ENCODE results near the gene ABCC1. TPM values are rescaled to one million over a fixed set of nuclear protein-coding genes. Genes with fewer than 3 reads are reported as not detected.

Gene ABCC1
- total RNA-seq, 1 experiment from 2014 or later = 46.3 TPM

- H3K27me3 Mint-ChIP-seq (ENCODE audit: unreplicated experiment) = no peaks in the 10 kb centered on the region
- DNase-seq = peak; percentile 36
- peaks cover 32% of the 10 kb centered on the region for H3K4me1 Mint-ChIP-seq (ENCODE audit: low read depth, unreplicated experiment)
- H3K27ac Mint-ChIP-seq (ENCODE audit: unreplicated experiment) = peak overlapping the region; percentile 60
- CTCF ChIA-PET = interaction anchor here (0.5 to 1.3 kb wide), 5 partner anchors 14 to 214 kb away, joined by 3 to 6 read pairs (median 4); no protein-coding TSS in a partner anchor
- BruUV-seq (replicated peaks) = TSS peak; percentile 76
- intact Hi-C loops (cut with micrococcal nuclease; ENCODE audit: unreplicated experiment) = loop anchor here (5.0 to 10.0 kb wide), 3 partner anchors 44 to 143 kb away; partner anchors contain the start of genes ABCC1 and CEP20
- H3K9me3 Mint-ChIP-seq (ENCODE audit: low read depth, unreplicated experiment) = no peaks in the 10 kb centered on the region
- peaks cover 23% of the 10 kb centered on the region for H3K36me3 Mint-ChIP-seq (ENCODE audit: insufficient read depth, unreplicated experiment)
- peak overlapping the region; percentile 46 for H3K4me3 Mint-ChIP-seq (ENCODE audit: low read depth, unreplicated experiment)
- no peak for TF ChIP-seq CTCF (IDR thresholded peaks at IDR 0.05; ENCODE audit: unreplicated experiment)
These were observed 78.4 kb downstream of the ABCC1 start for GRCh38 chr16:16027728-16028310.

GRCh38 chr16:16028311-16028999 lies 79.0 kb downstream of the ABCC1 start:
- H3K27me3 Mint-ChIP-seq (ENCODE audit: unreplicated experiment) = no peaks in the 10 kb centered on the region
- H3K27ac Mint-ChIP-seq (ENCODE audit: unreplicated experiment) = peak overlapping the region; percentile 60
- no peaks in the 10 kb centered on the region for H3K9me3 Mint-ChIP-seq (ENCODE audit: low read depth, unreplicated experiment)
- BruUV-seq (replicated peaks) = no TSS peak
- peak; percentile 65 for DNase-seq
- no peak for TF ChIP-seq CTCF (IDR thresholded peaks at IDR 0.05; ENCODE audit: unreplicated experiment)
- peaks cover 26% of the 10 kb centered on the region for H3K4me1 Mint-ChIP-seq (ENCODE audit: low read depth, unreplicated experiment)
- peak overlapping the region; percentile 46 for H3K4me3 Mint-ChIP-seq (ENCODE audit: low read depth, unreplicated experiment)
- CTCF ChIA-PET = interaction anchor here (0.6 to 1.3 kb wide), 3 partner anchors 13 to 154 kb away, joined by 3 to 4 read pairs (median 3); no protein-coding TSS in a partner anchor
- H3K36me3 Mint-ChIP-seq (ENCODE audit: insufficient read depth, unreplicated experiment) = peaks cover 19% of the 10 kb centered on the region
- intact Hi-C loops (cut with micrococcal nuclease; ENCODE audit: unreplicated experiment) = loop anchor here (5.0 to 10.0 kb wide), 3 partner anchors 44 to 144 kb away; partner anchors contain the start of genes ABCC1 and CEP20

- H3K27me3 Mint-ChIP-seq (ENCODE audit: unreplicated experiment) = no peaks in the 10 kb centered on the region
- BruUV-seq (replicated peaks) = no TSS peak
- CTCF ChIA-PET = interaction anchor here (0.5 to 0.6 kb wide), 2 partner anchors 14 to 24 kb away, joined by 4 read pairs; no protein-coding TSS in a partner anchor
- H3K9me3 Mint-ChIP-seq (ENCODE audit: low read depth, unreplicated experiment) = no peaks in the 10 kb centered on the region
- DNase-seq = no peak
- peaks cover 25% of the 10 kb centered on the region for H3K4me1 Mint-ChIP-seq (ENCODE audit: low read depth, unreplicated experiment)
- H3K27ac Mint-ChIP-seq (ENCODE audit: unreplicated experiment) = no peak overlapping the region
- H3K4me3 Mint-ChIP-seq (ENCODE audit: low read depth, unreplicated experiment) = no peak overlapping the region
- intact Hi-C loops (cut with micrococcal nuclease; ENCODE audit: unreplicated experiment) = loop anchor here (5.0 to 10.0 kb wide), 3 partner anchors 43 to 145 kb away; partner anchors contain the start of genes ABCC1 and CEP20
- no peak for TF ChIP-seq CTCF (IDR thresholded peaks at IDR 0.05; ENCODE audit: unreplicated experiment)
- H3K36me3 Mint-ChIP-seq (ENCODE audit: insufficient read depth, unreplicated experiment) = peaks cover 17% of the 10 kb centered on the region
These were observed 80.1 kb downstream of the ABCC1 start for GRCh38 chr16:16029431-16030011.

GRCh38 chr16:16030449-16030848 lies 81.0 kb downstream of the ABCC1 start:
- TF ChIP-seq CTCF (IDR thresholded peaks at IDR 0.05; ENCODE audit: unreplicated experiment) = no peak
- Mint-ChIP-seq H3K27ac (ENCODE audit: unreplicated experiment) (no peak overlapping the region), H3K4me3 (ENCODE audit: low read depth, unreplicated experiment) (no peak overlapping the region), H3K36me3 (ENCODE audit: insufficient read depth, unreplicated experiment) (peaks cover 8% of the 10 kb centered on the region), H3K4me1 (ENCODE audit: low read depth, unreplicated experiment) (peaks cover 25% of the 10 kb centered on the region), H3K9me3 (ENCODE audit: low read depth, unreplicated experiment) (no peaks in the 10 kb centered on the region), H3K27me3 (ENCODE audit: unreplicated experiment) (no peaks in the 10 kb centered on the region)
- CTCF ChIA-PET = interaction anchor here (1.1 kb wide), 1 partner anchor 8 kb away, joined by 6 read pairs; no protein-coding TSS in a partner anchor
- intact Hi-C loops (cut with micrococcal nuclease; ENCODE audit: unreplicated experiment) = no loop called here
- DNase-seq = no peak
- BruUV-seq (replicated peaks) = no TSS peak

Measured in Calu3 (cell line).